HepG2 (cell line): ENCODE data around the gene CNPY1.

Experiments
- AFF4 ChIP-seq: sonication (generic); formaldehyde crosslinking; IDR thresholded peaks from 2 replicates; pipeline ENCODE4 v1.4.0; 2020; ENCODE audit warnings: missing genetic modification reagents
- GPN1 ChIP-seq: sonication (generic); formaldehyde crosslinking; IDR thresholded peaks from 2 replicates; pipeline ENCODE4 v1.5.1; 2020; ENCODE audit warnings: missing genetic modification reagents, borderline replicate concordance
- NFE2 ChIP-seq: sonication (generic); formaldehyde crosslinking; IDR thresholded peaks from 2 replicates; pipeline ENCODE4 v1.4.0; 2020; ENCODE audit warnings: missing genetic modification reagents
- PHF20 ChIP-seq: sonication (generic); formaldehyde crosslinking; IDR thresholded peaks from 2 replicates; pipeline ENCODE4 v1.5.0; 2020; ENCODE audit warnings: mild to moderate bottlenecking, missing genetic modification reagents
- RXRA ChIP-seq: sonication (generic); formaldehyde crosslinking; IDR thresholded peaks from 2 replicates; pipeline ENCODE4 v1.5.1; 2020; ENCODE audit warnings: missing genetic modification reagents
- ZNF335 ChIP-seq: sonication (generic); formaldehyde crosslinking; IDR thresholded peaks from 2 replicates; pipeline ENCODE4 v1.4.0; 2020; ENCODE audit warnings: missing genetic modification reagents
- TF ChIP-seq, protein P1 (sequence below): sonication (generic); formaldehyde crosslinking; IDR thresholded peaks from 2 replicates; pipeline ENCODE4 v1.8.1; 2023; ENCODE audit warnings: mild to moderate bottlenecking, moderate library complexity, missing genetic modification reagents
- TF ChIP-seq, protein P2 (sequence below): sonication (generic); IDR thresholded peaks from 2 replicates; pipeline ENCODE4 v1.6.1; 2016; ENCODE audit warnings: low read depth, borderline replicate concordance
- TF ChIP-seq, protein P3 (sequence below): fragments of 450-650 bp; IDR thresholded peaks from 2 replicates; pipeline ENCODE4 v1.6.1; 2017
- TF ChIP-seq, protein P4 (sequence below): sonication (generic); formaldehyde crosslinking; IDR thresholded peaks from 2 replicates; pipeline ENCODE4 v1.4.0; 2020; ENCODE audit warnings: missing genetic modification reagents, borderline replicate concordance

DNA sequence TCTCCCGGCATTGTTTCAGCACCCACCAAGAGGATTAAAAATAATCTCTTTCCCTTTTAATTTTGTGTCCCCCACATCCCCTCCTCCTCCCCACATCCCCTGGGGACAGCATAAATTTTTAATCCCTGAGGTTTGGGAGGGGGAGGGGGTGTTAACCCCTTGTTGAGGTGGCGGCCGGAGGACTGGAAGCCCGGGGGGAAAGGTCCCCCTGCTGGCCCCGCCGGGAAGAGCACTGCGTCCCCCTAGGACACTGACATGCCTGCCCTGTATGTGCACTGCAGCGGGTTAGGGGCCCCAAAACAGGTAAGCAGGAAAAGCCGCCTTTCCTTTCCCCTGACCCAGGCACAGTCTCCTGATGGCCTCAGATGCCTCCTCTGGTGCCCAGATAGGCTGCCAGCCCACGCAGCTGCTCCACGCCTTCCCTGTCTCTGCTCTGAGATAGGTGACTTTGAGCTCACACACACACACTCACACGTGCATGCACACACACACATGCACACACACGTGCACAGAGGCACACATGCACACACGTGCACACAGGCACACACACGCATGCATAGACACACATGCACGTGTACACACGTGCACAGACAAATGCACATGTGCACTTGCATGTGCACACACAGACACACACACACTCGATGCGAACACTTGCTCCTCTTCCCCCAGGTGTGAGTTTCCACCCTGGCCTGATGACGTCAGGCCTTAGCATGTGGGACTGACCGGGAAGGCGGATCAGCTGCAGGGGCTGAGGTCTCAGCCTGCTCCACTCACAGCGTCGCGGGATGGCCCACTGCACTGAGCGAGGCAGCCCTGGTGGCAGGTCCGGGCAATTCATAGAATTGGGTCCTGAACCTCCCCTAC lies 12.3 kb downstream of the CNPY1 start:
- TF ChIP-seq AFF4 (CRISPR knock-in tag): no peak
- TF ChIP-seq RXRA (CRISPR knock-in tag): no peak; the same call in 1 of the 2 replicates
- no peak for TF ChIP-seq GPN1 (CRISPR knock-in tag)
- no peak for TF ChIP-seq ZNF335 (CRISPR knock-in tag)
- TF ChIP-seq, protein P1, sequence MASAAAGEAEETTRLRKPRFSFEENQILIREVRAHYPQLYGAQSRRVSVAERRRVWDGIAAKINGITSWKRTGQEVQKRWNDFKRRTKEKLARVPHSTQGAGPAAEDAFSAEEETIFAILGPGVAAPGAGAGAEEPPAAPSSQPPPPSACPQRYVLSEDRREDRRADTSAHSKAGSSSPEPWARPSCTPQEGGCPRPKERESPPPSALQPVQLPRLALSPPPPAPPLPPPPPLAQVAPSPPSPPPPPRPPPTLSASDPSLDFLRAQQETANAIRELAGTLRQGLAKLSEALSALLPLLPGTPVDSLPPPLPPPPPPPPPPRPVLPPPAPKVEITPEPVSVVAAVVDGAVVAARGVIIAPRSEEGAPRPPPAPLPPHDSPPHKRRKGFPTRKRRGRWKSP (CRISPR knock-in tag): no peak
- TF ChIP-seq NFE2 (CRISPR knock-in tag): no peak
- TF ChIP-seq, protein P2, sequence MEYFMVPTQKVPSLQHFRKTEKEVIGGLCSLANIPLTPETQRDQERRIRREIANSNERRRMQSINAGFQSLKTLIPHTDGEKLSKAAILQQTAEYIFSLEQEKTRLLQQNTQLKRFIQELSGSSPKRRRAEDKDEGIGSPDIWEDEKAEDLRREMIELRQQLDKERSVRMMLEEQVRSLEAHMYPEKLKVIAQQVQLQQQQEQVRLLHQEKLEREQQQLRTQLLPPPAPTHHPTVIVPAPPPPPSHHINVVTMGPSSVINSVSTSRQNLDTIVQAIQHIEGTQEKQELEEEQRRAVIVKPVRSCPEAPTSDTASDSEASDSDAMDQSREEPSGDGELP: no peak
- TF ChIP-seq, protein P3, sequence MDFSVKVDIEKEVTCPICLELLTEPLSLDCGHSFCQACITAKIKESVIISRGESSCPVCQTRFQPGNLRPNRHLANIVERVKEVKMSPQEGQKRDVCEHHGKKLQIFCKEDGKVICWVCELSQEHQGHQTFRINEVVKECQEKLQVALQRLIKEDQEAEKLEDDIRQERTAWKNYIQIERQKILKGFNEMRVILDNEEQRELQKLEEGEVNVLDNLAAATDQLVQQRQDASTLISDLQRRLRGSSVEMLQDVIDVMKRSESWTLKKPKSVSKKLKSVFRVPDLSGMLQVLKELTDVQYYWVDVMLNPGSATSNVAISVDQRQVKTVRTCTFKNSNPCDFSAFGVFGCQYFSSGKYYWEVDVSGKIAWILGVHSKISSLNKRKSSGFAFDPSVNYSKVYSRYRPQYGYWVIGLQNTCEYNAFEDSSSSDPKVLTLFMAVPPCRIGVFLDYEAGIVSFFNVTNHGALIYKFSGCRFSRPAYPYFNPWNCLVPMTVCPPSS: no peak
- TF ChIP-seq, protein P4, sequence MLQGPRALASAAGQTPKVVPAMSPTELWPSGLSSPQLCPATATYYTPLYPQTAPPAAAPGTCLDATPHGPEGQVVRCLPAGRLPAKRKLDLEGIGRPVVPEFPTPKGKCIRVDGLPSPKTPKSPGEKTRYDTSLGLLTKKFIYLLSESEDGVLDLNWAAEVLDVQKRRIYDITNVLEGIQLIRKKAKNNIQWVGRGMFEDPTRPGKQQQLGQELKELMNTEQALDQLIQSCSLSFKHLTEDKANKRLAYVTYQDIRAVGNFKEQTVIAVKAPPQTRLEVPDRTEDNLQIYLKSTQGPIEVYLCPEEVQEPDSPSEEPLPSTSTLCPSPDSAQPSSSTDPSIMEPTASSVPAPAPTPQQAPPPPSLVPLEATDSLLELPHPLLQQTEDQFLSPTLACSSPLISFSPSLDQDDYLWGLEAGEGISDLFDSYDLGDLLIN: no peak
- no peak for TF ChIP-seq PHF20
